Calu3 (cell line): Measurements from ENCODE around the gene MMEL1. TPM values are rescaled to one million over a fixed set of nuclear protein-coding genes. Genes with fewer than 3 reads are reported as not detected.

Experiments
- BruUV-seq: library from RNA; stranded (reverse); fragments of 400-500 nt; replicated peaks from 2 replicates; lab custom pipeline; 2021; lab: Mats Ljungman, UMichigan
- CTCF ChIA-PET: fragments of 300-600 bp; sonication (Branson Sonifier 250); formaldehyde crosslinking; loops from one replicate; lab custom pipeline; 2022; ENCODE audit warnings: antibody characterized with exemption; lab: Charles Lee
- DNase-seq: peaks from one replicate; pipeline ENCODE4 v3.0.0; 2022
- H3K27ac Mint-ChIP-seq: one replicate; pipeline ENCODE4 v1.8.0; 2022; ENCODE audit warnings: mixed read lengths; ENCODE audit not compliant: unreplicated experiment
- H3K27me3 Mint-ChIP-seq: one replicate; pipeline ENCODE4 v1.8.0; 2022; ENCODE audit warnings: mixed read lengths; ENCODE audit not compliant: unreplicated experiment
- H3K36me3 Mint-ChIP-seq: one replicate; pipeline ENCODE4 v1.8.0; 2022; ENCODE audit warnings: mild to moderate bottlenecking, moderate library complexity, mixed read lengths; ENCODE audit not compliant: insufficient read depth, unreplicated experiment
- H3K4me1 Mint-ChIP-seq: one replicate; pipeline ENCODE4 v1.8.0; 2022; ENCODE audit warnings: mild to moderate bottlenecking, low read depth, mixed read lengths; ENCODE audit not compliant: unreplicated experiment
- H3K4me3 Mint-ChIP-seq: one replicate; pipeline ENCODE4 v1.8.0; 2022; ENCODE audit warnings: mild to moderate bottlenecking, low read depth, moderate library complexity, mixed read lengths; ENCODE audit not compliant: unreplicated experiment
- H3K9me3 Mint-ChIP-seq: one replicate; pipeline ENCODE4 v1.8.0; 2022; ENCODE audit warnings: low read depth, mixed read lengths; ENCODE audit not compliant: unreplicated experiment
- CTCF ChIP-seq: fragments of 200-600 bp; IDR thresholded peaks from one replicate; pipeline ENCODE4 v1.8.0; 2022; ENCODE audit warnings: antibody characterized with exemption; ENCODE audit not compliant: unreplicated experiment
- intact Hi-C: fragments of 100-400 bp; cut with micrococcal nuclease; formaldehyde crosslinking; loops from one replicate; pipeline ENCODE4 v1.10.0; 2022; ENCODE audit not compliant: unreplicated experiment
- total RNA-seq: library from RNA; stranded (reverse); gene quantifications from 2 replicates; pipeline ENCODE4 v1.2.3, GENCODE V29; 2022

Gene MMEL1
- total RNA-seq, 1 experiment from 2014 or later = 5.6 TPM

GRCh38 chr1:2544875-2545640 lies 87.8 kb downstream of the MMEL1 start:
- DNase-seq = no peak
- Mint-ChIP-seq H3K36me3 (peaks cover 15% of the 10 kb centered on the region), H3K27ac (no peak overlapping the region), H3K27me3 (no peaks in the 10 kb centered on the region), H3K4me1 (no peaks in the 10 kb centered on the region), H3K9me3 (no peaks in the 10 kb centered on the region), H3K4me3 (no peak overlapping the region)
- intact Hi-C loops = loop anchor here (10.0 kb wide), 1 partner anchor 350 kb away; the partner anchor contains the start of gene FAAP20
- no TSS peak for BruUV-seq
- TF ChIP-seq CTCF = no peak
- CTCF ChIA-PET = interaction anchor here (0.6 to 1.7 kb wide), 2 partner anchors 19 to 551 kb away, joined by 3 to 8 read pairs; partner anchors contain the start of gene PANK4

GRCh38 chr1:2544093-2544874 lies 88.5 kb downstream of the MMEL1 start:
- Mint-ChIP-seq H3K4me3 (no peak overlapping the region), H3K9me3 (no peaks in the 10 kb centered on the region), H3K36me3 (peaks cover 15% of the 10 kb centered on the region), H3K27me3 (no peaks in the 10 kb centered on the region), H3K27ac (no peak overlapping the region), H3K4me1 (no peaks in the 10 kb centered on the region)
- no peak for DNase-seq
- intact Hi-C loops = loop anchor here (10.0 kb wide), 1 partner anchor 349 kb away; the partner anchor contains the start of gene FAAP20
- no TSS peak for BruUV-seq
- no peak for TF ChIP-seq CTCF
- CTCF ChIA-PET = no interaction called here

- intact Hi-C loops = loop anchor here (10.0 kb wide), 1 partner anchor 349 kb away; the partner anchor contains the start of gene FAAP20
- H3K4me1 Mint-ChIP-seq = no peaks in the 10 kb centered on the region
- no peak overlapping the region for H3K27ac Mint-ChIP-seq
- no peaks in the 10 kb centered on the region for H3K27me3 Mint-ChIP-seq
- TF ChIP-seq CTCF = no peak
- CTCF ChIA-PET = no interaction called here
- peaks cover 15% of the 10 kb centered on the region for H3K36me3 Mint-ChIP-seq
- no TSS peak for BruUV-seq
- no peaks in the 10 kb centered on the region for H3K9me3 Mint-ChIP-seq
- no peak overlapping the region for H3K4me3 Mint-ChIP-seq
- DNase-seq = no peak
Observed at GRCh38 chr1:2543543-2544092, 89.2 kb downstream of the MMEL1 start.

- intact Hi-C loops = loop anchor here (10.0 kb wide), 1 partner anchor 348 kb away; the partner anchor contains the start of gene FAAP20
- no peak overlapping the region for H3K27ac Mint-ChIP-seq
Observed at GRCh38 chr1:2542246-2542915, 90.4 kb downstream of the MMEL1 start.

More at GRCh38 chr1:2542246-2542915, 90.4 kb downstream of the MMEL1 start:
- Mint-ChIP-seq H3K4me1 (no peaks in the 10 kb centered on the region), H3K27me3 (no peaks in the 10 kb centered on the region), H3K36me3 (peaks cover 15% of the 10 kb centered on the region), H3K4me3 (no peak overlapping the region), H3K9me3 (no peaks in the 10 kb centered on the region)
- no peak for TF ChIP-seq CTCF
- no TSS peak for BruUV-seq
- DNase-seq = no peak
- CTCF ChIA-PET = no interaction called here
